Stomach (tissue), 9 donors: ENCODE results near the gene MCTP2. TPM values are rescaled to one million over a fixed set of nuclear protein-coding genes. Genes with fewer than 3 reads are reported as not detected.
"Not testable (repeated sequence)": the region's sequence is repeated elsewhere in the genome, so short reads cannot be mapped to it uniquely, and the experiment has no call there.

ENCODE experiments used
- DNase-seq, 2 donors: peaks; one replicate each; pipeline versions ENCODE4 v3.0.0 to v3.0.0-alpha.2; 2013 to 2019
- H3K27ac ChIP-seq, 5 donors: fragments of 200-600 bp in 4 of 5; sonication (generic) in 4 of 5; one replicate each; pipeline ENCODE4 v1.5.1; 2013 to 2019; ENCODE audit warnings: mild to moderate bottlenecking in 1 of 5, moderate library complexity in 1 of 5
- H3K27me3 ChIP-seq, 3 donors: fragments of 200-600 bp; sonication (generic); one replicate each; pipeline ENCODE4 v1.5.1; 2017 to 2019; ENCODE audit warnings: mixed run types in 1 of 3
- H3K36me3 ChIP-seq, 4 donors: fragments of 200-600 bp; sonication (generic); 1 replicate in 3 of 4; 2 replicates in 1 of 4; pipeline ENCODE4 v1.5.1; 2016 to 2019
- H3K4me1 ChIP-seq, 4 donors: fragments of 200-600 bp; sonication (generic); one replicate each; pipeline ENCODE4 v1.5.1; 2016 to 2019
- H3K4me3 ChIP-seq, 4 donors: fragments of 200-600 bp; sonication (generic) in 3 of 4; one replicate each; pipeline ENCODE4 v1.5.1; 2016 to 2019; ENCODE audit warnings: mild to moderate bottlenecking in 1 of 4
- H3K9me3 ChIP-seq, 4 donors: fragments of 200-600 bp; sonication (generic); one replicate each; pipeline ENCODE4 v1.5.1; 2016 to 2019
- EP300 ChIP-seq: sonication (generic); formaldehyde crosslinking; IDR thresholded peaks from one replicate; pipeline ENCODE4 v1.6.1; 2017; ENCODE audit warnings: antibody characterized with exemption
- POLR2A ChIP-seq, 4 donors: fragments of 450-650 bp; IDR thresholded peaks; one replicate each; pipeline ENCODE4 v1.6.1; 2016; ENCODE audit warnings: antibody characterized with exemption in 4 of 4, control low read depth in 2 of 4, mild to moderate bottlenecking in 1 of 4, moderate library complexity in 1 of 4
- POLR2AphosphoS5 ChIP-seq, 3 donors: sonication (generic); formaldehyde crosslinking; IDR thresholded peaks; one replicate each; pipeline ENCODE4 v1.6.1; 2016; ENCODE audit warnings: antibody characterized with exemption in 3 of 3
- WGBS, 5 donors: extraction: QIAGEN DNeasy Blood & Tissue Kit in 3 of 5; methylation state at CpG; one replicate each; pipeline versions ENCODE4 v1.1.5 to v1.1.7; 2013 to 2018; 5-methylcytosine and 5-hydroxymethylcytosine counted together
- intact Hi-C: fragments of 100-400 bp; cut with DNase I; formaldehyde crosslinking; loops from one replicate; pipeline ENCODE4 v1.15.1; 2023; ENCODE audit warnings: low total_unique reads
- polyA plus RNA-seq, 3 donors: library from polyadenylated mRNA; stranded (reverse); fragments of 200-250 nt; gene quantifications; one replicate each; pipeline ENCODE4 v1.2.3, GENCODE V29; 2013
- total RNA-seq, 5 donors: library from RNA; depleted of rRNA; stranded (reverse); fragments of >200 nt; gene quantifications; one replicate each; pipeline versions ENCODE4 v1.1.0 to v1.2.3, GENCODE V29; 2014 to 2016
- TF ChIP-seq, protein P1 (sequence below), 7 experiments: fragments of 450-650 bp in 4 of 7; fragments of 200-600 bp in 3 of 7; sonication (generic) in 3 of 7; IDR thresholded peaks; one replicate each; pipeline ENCODE4 v1.5.1; 2016 to 2019; ENCODE audit warnings: antibody characterized with exemption in 7 of 7, control low read depth in 2 of 7, mild to moderate bottlenecking in 1 of 7
- donor health status: healthy with polysubstance abuse.
- donor health status: Bipolar disorder and iron deficiency.
- donor health status: healthy.

MCTP2 gene
- total and polyA plus RNA-seq, 8 donors: 2.8 to 62.4 (median 15.4) TPM

- intact Hi-C loops: no loop called here
- WGBS, 5 donors: 82 to 94% (median 90%) methylated on average over 3 of the region's 3 CpGs
- Histone ChIP-seq H3K9me3 (no peaks in the 10 kb centered on the region), H3K27me3 (no peaks in the 10 kb centered on the region), H3K27ac (no peak overlapping the region), H3K4me3 (no peak overlapping the region), H3K4me1 (peaks cover 0 to 23% (median 4%) of the 10 kb centered on the region in 4 donors), H3K36me3 (no peaks in the 10 kb centered on the region)
- TF ChIP-seq EP300: no peak
- TF ChIP-seq POLR2A (IDR thresholded peaks at IDR 0.05): no peak
- TF ChIP-seq, protein P1, sequence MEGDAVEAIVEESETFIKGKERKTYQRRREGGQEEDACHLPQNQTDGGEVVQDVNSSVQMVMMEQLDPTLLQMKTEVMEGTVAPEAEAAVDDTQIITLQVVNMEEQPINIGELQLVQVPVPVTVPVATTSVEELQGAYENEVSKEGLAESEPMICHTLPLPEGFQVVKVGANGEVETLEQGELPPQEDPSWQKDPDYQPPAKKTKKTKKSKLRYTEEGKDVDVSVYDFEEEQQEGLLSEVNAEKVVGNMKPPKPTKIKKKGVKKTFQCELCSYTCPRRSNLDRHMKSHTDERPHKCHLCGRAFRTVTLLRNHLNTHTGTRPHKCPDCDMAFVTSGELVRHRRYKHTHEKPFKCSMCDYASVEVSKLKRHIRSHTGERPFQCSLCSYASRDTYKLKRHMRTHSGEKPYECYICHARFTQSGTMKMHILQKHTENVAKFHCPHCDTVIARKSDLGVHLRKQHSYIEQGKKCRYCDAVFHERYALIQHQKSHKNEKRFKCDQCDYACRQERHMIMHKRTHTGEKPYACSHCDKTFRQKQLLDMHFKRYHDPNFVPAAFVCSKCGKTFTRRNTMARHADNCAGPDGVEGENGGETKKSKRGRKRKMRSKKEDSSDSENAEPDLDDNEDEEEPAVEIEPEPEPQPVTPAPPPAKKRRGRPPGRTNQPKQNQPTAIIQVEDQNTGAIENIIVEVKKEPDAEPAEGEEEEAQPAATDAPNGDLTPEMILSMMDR (IDR thresholded peaks at IDR 0.05): no peak
- TF ChIP-seq POLR2AphosphoS5 (IDR thresholded peaks at IDR 0.05): no peak
- no peak for DNase-seq
These were observed 22.4 kb downstream of the MCTP2 start for GRCh38 chr15:94253742-94254141.

- no peak for DNase-seq
- 59 to 78% (median 64%) methylated on average over 4 of the region's 4 CpGs for WGBS, 5 donors
- intact Hi-C loops: no loop called here
- Histone ChIP-seq H3K27me3 (no peaks in the 10 kb centered on the region), H3K4me3 (no peak overlapping the region), H3K27ac (no peak overlapping the region), H3K36me3 (no peaks in the 10 kb centered on the region), H3K4me1 (peaks cover 0 to 17% (median 4%) of the 10 kb centered on the region in 4 donors), H3K9me3 (no peaks in the 10 kb centered on the region)
- TF ChIP-seq, protein P1 (IDR thresholded peaks at IDR 0.05): no peak
- no peak for TF ChIP-seq EP300
- TF ChIP-seq POLR2AphosphoS5 (IDR thresholded peaks at IDR 0.05): no peak
- TF ChIP-seq POLR2A (IDR thresholded peaks at IDR 0.05): no peak
These were observed 24.2 kb downstream of the MCTP2 start for GRCh38 chr15:94255540-94255939.

DNA sequence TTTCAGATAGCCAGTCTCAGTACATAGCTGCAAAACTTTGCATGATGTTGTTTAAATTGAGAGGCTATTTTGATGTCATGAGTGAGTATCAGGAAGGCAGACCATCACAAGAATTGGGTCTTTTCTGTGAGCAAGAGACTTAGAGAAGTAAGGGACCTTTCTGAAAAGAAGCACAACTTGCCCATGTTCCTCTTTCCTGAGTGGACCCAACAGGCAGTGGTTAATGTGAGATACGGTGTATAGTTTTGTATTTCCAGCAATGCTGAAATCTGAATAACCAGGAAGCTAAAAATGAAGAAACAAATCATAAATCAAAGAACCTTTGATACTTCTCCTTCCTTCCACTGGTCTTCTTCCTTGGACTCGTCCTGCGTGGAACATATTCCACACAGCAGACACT lies 25.1 kb downstream of the MCTP2 start:
- TF ChIP-seq POLR2AphosphoS5 (IDR thresholded peaks at IDR 0.05) (no peak), POLR2A (IDR thresholded peaks at IDR 0.05) (no peak), EP300 (no peak)
- TF ChIP-seq, protein P1 (IDR thresholded peaks at IDR 0.05): no peak
- Histone ChIP-seq H3K36me3 (no peaks in the 10 kb centered on the region), H3K9me3 (no peaks in the 10 kb centered on the region), H3K27me3 (no peaks in the 10 kb centered on the region), H3K27ac (no peak overlapping the region), H3K4me1 (peaks cover 0 to 17% (median 4%) of the 10 kb centered on the region in 4 donors), H3K4me3 (no peak overlapping the region)
- WGBS, 5 donors: 67 to 92% (median 86%) methylated on average over 3 of the region's 3 CpGs
- DNase-seq: no peak
- intact Hi-C loops: no loop called here

- intact Hi-C loops, H3K36me3 ChIP-seq, H3K9me3 ChIP-seq, H3K27me3 ChIP-seq, DNase-seq, H3K4me3 ChIP-seq: not testable (repeated sequence)
- WGBS, 5 donors: 82 to 98% (median 96%) methylated on average over 7 of the region's 7 CpGs
- Histone ChIP-seq H3K27ac (peak overlapping the region in 1 of 5 donors; percentile 8), H3K4me1 (peaks cover 0 to 17% (median 4%) of the 10 kb centered on the region in 4 donors)
These were observed 26.4 kb downstream of the MCTP2 start for GRCh38 chr15:94257776-94258175.

GRCh38 chr15:94258246-94258645 lies 26.9 kb downstream of the MCTP2 start:
- DNase-seq: no peak
- no peaks in the 10 kb centered on the region for H3K27me3 ChIP-seq
- WGBS, 5 donors: 98 to 99% (median 98%) methylated on average over 2 of the region's 2 CpGs
- H3K9me3 ChIP-seq: no peaks in the 10 kb centered on the region
- H3K4me1 ChIP-seq: peaks cover 0 to 17% (median 3%) of the 10 kb centered on the region in 4 donors
- no peaks in the 10 kb centered on the region for H3K36me3 ChIP-seq
- TF ChIP-seq POLR2AphosphoS5 (IDR thresholded peaks at IDR 0.05): no peak
- TF ChIP-seq EP300: no peak
- no peak for TF ChIP-seq POLR2A (IDR thresholded peaks at IDR 0.05)
- TF ChIP-seq, protein P1 (IDR thresholded peaks at IDR 0.05): no peak
- peak overlapping the region in 1 of 5 donors; percentile 8 for H3K27ac ChIP-seq
- intact Hi-C loops: no loop called here
- H3K4me3 ChIP-seq: no peak overlapping the region
